SJSA1 (cell line): Measurements from ENCODE around the gene PRKAR1B. TPM values are rescaled to one million over a fixed set of nuclear protein-coding genes. Genes with fewer than 3 reads are reported as not detected.

Experiments used
- DNase-seq, 2 experiments: peaks; one replicate each; pipeline ENCODE4 v3.0.0-alpha.2; 2015 to 2020; ENCODE audit warnings: low spot score in 2 of 2, low read depth in 1 of 2
- H3K27ac ChIP-seq: fragments of 250-450 bp; sonication (Bioruptor Pico); 2 replicates; pipeline ENCODE4 v1.5.1; 2020; ENCODE audit warnings: mild to moderate bottlenecking, moderate library complexity
- H3K27me3 ChIP-seq: fragments of 250-450 bp; sonication (Bioruptor Pico); replicated peaks from 2 replicates; pipeline ENCODE4 v1.5.1; 2020; ENCODE audit warnings: mild to moderate bottlenecking, moderate library complexity
- H3K36me3 ChIP-seq: fragments of 250-450 bp; sonication (Bioruptor Pico); 2 replicates; pipeline ENCODE4 v1.5.1; 2020; ENCODE audit warnings: mild to moderate bottlenecking
- H3K4me1 ChIP-seq: fragments of 250-450 bp; sonication (Bioruptor Pico); replicated peaks from 2 replicates; pipeline ENCODE4 v1.6.1; 2021; ENCODE audit warnings: mild to moderate bottlenecking
- H3K4me3 ChIP-seq: fragments of 250-450 bp; sonication (Bioruptor Pico); 2 replicates; pipeline ENCODE4 v1.5.1; 2020; ENCODE audit warnings: mild to moderate bottlenecking
- H3K9me3 ChIP-seq: fragments of 250-450 bp; sonication (Bioruptor Pico); replicated peaks from 2 replicates; pipeline ENCODE4 v1.5.1; 2020; ENCODE audit warnings: mild to moderate bottlenecking
- total RNA-seq: library from RNA; depleted of rRNA; stranded (reverse); fragments of >200 nt; shearing (Covaris generic); gene quantifications from 2 replicates; pipeline ENCODE4 v1.2.3, GENCODE V29; 2014

Gene PRKAR1B
- total RNA-seq, 1 experiment from 2014 or later = 7.3 TPM

DNA sequence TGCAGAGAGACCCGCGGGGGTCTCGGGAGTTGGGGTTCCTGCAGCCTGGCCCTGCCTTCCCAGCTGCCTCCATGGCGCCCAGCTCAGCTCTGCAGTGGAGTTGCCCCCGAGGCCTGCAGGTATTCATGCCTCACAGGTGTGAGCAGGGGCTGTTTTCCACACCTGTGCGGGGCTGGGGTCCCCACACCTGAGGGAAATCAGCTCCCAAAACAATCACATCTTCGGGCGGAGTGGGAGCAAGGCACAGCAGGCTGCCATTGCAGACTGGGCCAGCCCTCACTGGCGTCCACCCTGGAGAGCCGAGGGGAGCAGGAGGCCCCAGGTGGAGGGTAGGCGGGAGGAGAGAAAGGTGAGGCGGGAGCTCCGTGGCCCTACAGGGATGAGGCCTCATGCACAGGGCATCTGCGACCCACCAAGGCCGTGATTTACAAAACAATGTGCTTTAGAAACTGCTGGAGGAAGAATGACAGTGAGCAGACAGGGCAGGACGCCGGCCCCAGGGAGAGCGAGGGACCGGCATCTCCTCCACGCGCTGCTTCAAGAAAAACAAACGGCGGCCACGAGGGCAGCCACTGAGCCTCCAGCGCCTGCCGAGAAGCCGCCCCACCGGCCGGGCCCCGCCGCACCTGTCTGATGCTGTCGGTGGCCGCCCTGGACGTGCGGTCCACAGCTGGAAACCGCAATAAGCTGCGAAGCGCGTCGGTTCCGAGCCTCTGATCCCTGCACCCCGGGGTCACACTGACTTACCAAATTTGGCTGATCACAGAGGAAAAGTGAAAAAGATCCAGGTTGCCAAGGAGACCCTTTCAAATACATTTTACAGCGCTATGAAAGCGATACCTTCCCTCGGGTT lies 154.4 kb downstream of the PRKAR1B start:
- H3K4me3 ChIP-seq = no peak overlapping the region
- no peak overlapping the region for H3K27ac ChIP-seq
- H3K36me3 ChIP-seq = no peaks in the 10 kb centered on the region
- no peaks in the 10 kb centered on the region for H3K4me1 ChIP-seq
- H3K9me3 ChIP-seq = no peaks in the 10 kb centered on the region
- no peaks in the 10 kb centered on the region for H3K27me3 ChIP-seq
- no peak for DNase-seq

DNA sequence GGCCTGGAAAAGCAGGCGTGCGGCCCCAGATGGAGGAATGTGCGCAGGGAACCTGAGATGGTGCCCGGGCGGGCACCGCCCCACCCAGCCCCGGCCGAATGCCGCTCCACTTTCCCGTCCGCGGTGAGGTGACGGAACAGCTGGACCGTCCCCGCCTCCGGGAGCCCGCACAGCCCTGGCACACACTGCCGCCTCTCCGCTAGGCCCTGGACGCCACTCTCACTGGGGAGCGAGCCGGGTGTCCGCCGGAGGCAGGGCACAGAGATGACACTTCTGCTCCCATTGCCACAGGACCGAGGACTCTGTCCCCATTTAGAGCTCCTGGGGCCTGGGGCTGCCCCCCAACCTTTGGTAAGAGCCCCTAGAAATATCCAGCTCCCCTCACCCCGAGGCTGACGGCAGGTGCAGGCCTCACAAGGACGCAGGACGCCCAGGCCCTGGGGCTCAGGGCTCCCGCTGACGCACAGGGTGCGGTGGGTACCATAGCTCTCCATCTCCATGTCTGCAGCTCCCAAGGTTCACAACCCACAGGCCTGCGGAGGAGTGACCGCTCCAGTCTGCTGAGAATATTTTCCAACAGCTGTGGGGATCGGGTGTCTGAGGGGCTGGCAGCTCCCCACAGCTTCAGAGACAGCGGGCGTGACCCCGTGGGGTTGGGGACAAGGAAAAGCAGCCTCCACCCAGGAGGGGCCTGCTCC lies 155.2 kb downstream of the PRKAR1B start:
- H3K9me3 ChIP-seq = no peaks in the 10 kb centered on the region
- no peaks in the 10 kb centered on the region for H3K36me3 ChIP-seq
- H3K4me1 ChIP-seq = no peaks in the 10 kb centered on the region
- DNase-seq = no peak
- no peaks in the 10 kb centered on the region for H3K27me3 ChIP-seq
- no peak overlapping the region for H3K4me3 ChIP-seq
- no peak overlapping the region for H3K27ac ChIP-seq

DNA sequence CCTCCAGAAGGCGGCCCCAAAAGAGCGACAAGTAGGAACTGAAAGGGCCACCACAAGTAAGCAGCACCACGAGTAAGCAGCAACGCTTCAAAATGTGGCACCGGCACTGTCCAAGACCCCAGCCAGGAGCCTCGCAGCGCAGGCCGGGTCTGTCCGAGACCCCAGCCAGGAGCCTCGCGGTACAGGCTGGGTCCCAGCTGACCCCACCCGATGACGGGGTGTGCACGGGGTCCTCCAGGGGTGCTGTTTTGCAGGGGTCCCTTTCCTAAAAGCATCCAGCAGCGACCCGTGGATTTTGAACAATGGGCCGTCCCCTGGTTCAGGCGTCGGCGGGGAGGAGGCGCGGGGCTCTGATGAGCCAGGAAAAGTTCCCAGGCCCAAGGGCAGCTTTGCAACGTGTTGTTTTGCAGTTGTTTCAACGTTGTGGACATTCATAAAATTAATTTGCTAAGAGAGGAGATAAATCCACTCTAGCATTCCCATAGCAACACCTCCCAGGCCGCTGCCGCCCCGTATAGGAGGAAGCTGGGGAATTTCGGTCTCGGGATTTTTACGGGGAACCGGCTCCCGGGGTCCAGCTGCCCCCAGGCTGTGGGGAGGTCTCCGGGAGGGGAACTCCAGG lies 155.9 kb downstream of the PRKAR1B start:
- no peaks in the 10 kb centered on the region for H3K27me3 ChIP-seq
- no peak overlapping the region for H3K27ac ChIP-seq
- no peaks in the 10 kb centered on the region for H3K4me1 ChIP-seq
- no peak overlapping the region for H3K4me3 ChIP-seq
- H3K36me3 ChIP-seq = no peaks in the 10 kb centered on the region
- no peak for DNase-seq
- no peaks in the 10 kb centered on the region for H3K9me3 ChIP-seq

DNA sequence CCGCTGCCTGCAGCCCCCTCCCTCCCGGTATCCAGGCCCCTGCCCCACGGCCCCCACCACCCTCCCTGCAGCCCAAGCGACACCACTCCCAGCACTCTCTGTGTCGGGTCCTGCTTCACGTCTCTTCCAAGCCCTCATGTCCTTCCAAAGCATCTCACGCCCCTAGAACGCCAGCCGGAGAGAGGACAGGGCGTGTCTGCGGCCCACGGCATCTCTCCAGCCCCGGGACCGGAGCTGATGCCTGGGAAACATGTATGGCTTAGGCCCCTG lies 156.3 kb downstream of the PRKAR1B start:
- Histone ChIP-seq H3K4me1 (no peaks in the 10 kb centered on the region), H3K27ac (no peak overlapping the region), H3K36me3 (no peaks in the 10 kb centered on the region), H3K9me3 (no peaks in the 10 kb centered on the region), H3K27me3 (no peaks in the 10 kb centered on the region), H3K4me3 (no peak overlapping the region)
- DNase-seq = no peak

DNA sequence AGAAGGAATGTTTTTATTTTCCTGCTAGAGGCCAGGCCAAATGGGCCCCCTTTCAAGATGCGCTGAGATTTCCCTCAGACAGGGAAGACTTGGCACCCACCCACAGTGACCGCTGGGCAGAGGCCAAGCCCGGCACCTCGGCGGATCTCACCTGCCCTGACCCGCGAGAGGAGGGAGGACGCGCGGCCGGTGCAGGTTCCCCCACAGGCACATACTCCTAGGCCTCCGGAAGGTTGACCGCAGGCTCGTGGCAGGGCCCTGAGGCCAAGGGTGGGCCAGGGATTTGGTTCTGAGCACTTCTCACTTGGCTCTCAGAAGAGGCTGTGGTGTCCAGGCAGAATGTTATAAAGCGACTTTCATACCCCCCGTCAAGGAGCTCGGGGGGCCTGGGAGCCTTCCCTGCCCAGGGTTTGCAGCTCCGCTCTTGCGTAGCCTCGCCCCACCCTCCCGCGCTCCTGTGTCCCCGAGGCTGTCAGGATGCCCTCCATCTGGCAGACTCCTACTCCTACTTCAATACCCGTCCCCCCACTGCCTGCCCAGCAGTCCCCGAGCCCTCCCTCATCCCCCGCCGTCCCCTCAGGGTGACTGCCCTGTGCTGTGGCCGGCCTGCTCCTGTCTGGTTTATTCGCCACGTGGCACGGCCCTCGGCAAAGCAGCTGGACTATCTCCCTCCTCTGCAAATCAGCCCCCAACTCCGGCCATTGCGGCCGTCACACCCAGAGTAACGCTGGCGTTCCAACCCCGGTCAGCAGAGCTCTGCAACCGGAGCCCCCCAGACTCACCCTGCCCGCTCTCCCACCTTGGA lies 156.9 kb downstream of the PRKAR1B start:
- H3K4me1 ChIP-seq = no peaks in the 10 kb centered on the region
- H3K27ac ChIP-seq = no peak overlapping the region
- H3K9me3 ChIP-seq = no peaks in the 10 kb centered on the region
- DNase-seq = no peak
- no peaks in the 10 kb centered on the region for H3K36me3 ChIP-seq
- no peak overlapping the region for H3K4me3 ChIP-seq
- no peaks in the 10 kb centered on the region for H3K27me3 ChIP-seq

DNA sequence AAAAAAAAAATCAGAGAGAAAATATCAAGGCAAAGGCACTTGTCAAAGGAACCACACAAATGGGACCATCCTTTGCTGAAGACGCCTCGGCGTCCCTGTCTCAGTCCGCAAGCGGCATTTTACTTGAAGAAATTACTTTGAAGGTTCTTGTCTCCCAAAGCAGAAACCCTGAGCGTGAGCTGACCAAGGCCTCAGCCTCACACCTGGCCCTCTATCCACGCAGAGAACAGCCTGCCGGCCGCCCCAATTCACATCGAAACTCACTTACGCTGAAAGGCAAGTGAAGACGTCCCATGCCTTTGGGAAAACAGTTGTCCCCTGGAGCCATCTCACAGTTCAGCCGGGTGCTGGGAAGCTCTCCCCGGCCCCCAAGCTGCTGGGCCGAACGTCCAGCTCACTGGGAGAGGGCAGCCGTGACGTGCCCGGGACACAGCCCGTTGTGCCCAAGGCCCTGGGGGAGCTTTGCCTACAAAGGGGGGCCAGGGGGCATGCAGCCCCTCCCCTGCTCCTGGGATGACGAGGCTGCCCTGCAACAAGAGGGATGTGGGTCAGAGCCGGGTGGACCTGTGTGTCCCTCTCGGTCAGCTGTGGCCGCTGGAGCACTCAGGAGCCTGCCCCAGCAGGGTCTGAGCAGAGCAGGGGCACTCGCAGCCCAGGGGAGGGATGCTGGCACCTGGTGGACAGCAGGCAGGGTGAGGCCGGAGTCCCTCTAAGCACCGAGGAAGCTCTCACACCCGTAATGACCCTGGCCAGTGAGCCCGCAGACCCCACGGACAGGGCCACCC lies 157.8 kb downstream of the PRKAR1B start:
- H3K36me3 ChIP-seq = no peaks in the 10 kb centered on the region
- no peaks in the 10 kb centered on the region for H3K9me3 ChIP-seq
- no peaks in the 10 kb centered on the region for H3K27me3 ChIP-seq
- no peaks in the 10 kb centered on the region for H3K4me1 ChIP-seq
- H3K27ac ChIP-seq = no peak overlapping the region
- no peak overlapping the region for H3K4me3 ChIP-seq
- DNase-seq = no peak

DNA sequence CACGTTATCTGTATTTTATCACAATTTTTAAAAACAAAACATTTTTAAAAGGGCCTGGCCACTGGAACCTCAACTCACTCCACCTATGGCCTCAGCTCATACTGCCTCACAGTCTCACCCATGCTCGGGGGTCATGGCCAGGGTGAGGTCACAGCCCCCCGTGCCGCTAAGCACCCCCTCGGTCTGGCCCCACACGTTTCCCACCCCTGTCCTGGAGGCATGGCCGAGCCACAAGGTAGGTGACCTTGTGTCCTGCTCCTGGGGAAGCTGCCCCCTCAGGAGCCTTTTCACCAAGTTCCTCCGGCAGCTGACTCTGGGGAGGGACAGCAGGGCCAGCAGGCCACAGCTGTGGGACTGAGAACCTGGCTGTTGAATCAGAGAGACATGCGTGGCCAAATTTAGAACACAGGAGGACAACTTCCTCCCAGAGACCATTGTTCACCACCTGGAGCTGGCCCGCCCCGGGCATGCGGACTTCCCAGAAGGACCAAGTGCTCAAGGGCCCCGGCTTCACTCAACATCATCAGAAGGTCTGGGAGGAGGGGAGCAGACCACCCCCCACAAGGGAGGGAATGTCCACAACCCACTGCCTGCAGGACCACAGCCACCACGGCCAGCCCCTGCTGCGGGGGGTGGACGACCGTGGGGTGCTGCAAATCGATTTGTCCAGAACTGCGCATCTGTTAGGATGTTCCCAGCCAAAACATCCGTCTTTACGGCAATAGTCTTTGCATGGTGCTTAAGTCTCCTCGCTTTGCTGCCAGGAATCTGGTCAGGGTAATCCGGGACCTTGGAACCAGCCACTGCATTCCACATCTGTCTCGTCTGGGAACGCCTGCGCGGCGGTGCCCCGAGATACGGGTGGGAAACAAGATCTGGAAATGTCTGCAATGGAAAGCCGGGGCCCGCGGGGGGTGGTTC lies 158.8 kb downstream of the PRKAR1B start:
- Histone ChIP-seq H3K27me3 (no peaks in the 10 kb centered on the region), H3K36me3 (no peaks in the 10 kb centered on the region), H3K4me1 (no peaks in the 10 kb centered on the region), H3K27ac (no peak overlapping the region), H3K9me3 (no peaks in the 10 kb centered on the region), H3K4me3 (no peak overlapping the region)
- no peak for DNase-seq

DNA sequence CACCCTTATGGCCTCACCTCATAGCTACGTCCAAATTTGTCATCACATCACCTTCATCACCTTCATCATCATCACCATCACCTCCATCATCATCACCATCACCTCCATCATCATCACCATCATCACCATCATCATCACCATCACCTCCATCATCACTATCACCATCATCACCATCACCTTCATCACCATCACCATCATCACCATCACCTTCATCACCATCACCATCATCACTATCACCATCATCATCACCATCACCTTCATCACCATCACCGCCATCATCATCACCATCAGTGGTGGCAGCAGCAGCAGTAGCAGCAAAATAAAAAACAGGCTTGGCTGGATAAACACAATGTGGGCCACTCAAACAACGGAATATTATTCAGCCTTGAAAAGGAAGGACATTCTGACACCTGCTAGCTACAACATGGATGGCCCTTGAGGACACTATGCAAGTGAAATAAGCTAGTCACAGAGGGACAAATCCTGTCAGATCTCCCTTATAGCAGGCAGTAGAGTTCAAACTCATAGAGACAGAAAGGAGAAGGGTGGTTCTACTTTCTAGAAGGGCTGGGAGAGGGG lies 159.7 kb downstream of the PRKAR1B start:
- no peaks in the 10 kb centered on the region for H3K36me3 ChIP-seq
- no peaks in the 10 kb centered on the region for H3K4me1 ChIP-seq
- no peak overlapping the region for H3K27ac ChIP-seq
- no peak overlapping the region for H3K4me3 ChIP-seq
- DNase-seq = no peak
- no peaks in the 10 kb centered on the region for H3K9me3 ChIP-seq
- no peaks in the 10 kb centered on the region for H3K27me3 ChIP-seq

DNA sequence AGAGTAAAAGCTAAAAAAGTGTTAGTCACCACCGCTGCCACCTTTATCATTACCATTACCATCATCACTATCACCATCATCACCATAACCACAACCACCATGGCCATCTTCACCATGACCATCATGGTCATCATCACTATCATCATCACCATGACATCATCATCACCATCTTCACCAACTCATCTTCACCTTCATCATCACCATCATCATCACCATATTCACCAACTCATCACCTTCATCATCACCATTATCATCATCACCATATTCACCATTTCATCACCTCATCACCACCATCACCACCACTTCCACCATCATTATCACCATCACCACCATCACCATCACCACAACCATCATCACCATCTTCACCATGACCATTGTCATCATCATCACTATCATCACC lies 161.0 kb downstream of the PRKAR1B start:
- no peaks in the 10 kb centered on the region for H3K9me3 ChIP-seq
- no peaks in the 10 kb centered on the region for H3K36me3 ChIP-seq
- DNase-seq = no peak
- no peaks in the 10 kb centered on the region for H3K4me1 ChIP-seq
- H3K27me3 ChIP-seq = no peaks in the 10 kb centered on the region
- H3K27ac ChIP-seq = no peak overlapping the region
- no peak overlapping the region for H3K4me3 ChIP-seq

DNA sequence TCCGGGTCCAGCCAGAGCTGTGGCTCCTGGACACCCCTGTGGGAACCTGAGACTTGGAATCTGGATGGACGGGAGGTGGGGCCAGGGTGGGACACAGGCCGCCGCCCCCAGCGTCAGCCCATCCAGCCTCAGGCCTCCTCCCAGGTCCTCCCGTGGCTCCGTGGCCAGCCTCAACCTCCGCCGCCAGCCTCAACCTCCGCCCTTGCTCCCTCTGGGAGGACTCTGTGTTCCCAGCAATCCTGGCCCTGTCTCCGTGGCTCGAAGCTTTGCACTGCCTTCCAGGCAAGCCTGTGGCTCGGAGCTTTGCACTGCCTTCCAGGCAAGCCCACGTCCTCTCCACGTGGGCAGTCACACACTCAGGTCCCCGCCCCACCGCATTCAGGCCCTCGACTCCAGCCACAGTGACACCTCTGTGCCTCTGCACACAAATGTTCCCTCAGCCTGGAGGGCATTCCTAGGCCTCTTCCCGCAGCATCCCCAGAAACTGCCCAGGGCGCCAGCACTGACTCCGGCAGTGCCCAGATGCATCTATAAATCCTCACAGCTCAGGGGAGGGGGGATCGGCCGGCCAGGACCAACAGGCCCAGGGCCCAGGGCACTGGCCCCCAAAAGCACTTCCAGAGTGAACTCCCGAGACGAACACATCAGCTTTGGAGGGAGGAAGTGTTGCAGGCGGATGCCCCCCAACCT lies 162.8 kb downstream of the PRKAR1B start:
- H3K9me3 ChIP-seq = no peaks in the 10 kb centered on the region
- no peak overlapping the region for H3K4me3 ChIP-seq
- H3K36me3 ChIP-seq = no peaks in the 10 kb centered on the region
- DNase-seq = no peak
- no peaks in the 10 kb centered on the region for H3K27me3 ChIP-seq
- H3K4me1 ChIP-seq = no peaks in the 10 kb centered on the region
- H3K27ac ChIP-seq = no peak overlapping the region

DNA sequence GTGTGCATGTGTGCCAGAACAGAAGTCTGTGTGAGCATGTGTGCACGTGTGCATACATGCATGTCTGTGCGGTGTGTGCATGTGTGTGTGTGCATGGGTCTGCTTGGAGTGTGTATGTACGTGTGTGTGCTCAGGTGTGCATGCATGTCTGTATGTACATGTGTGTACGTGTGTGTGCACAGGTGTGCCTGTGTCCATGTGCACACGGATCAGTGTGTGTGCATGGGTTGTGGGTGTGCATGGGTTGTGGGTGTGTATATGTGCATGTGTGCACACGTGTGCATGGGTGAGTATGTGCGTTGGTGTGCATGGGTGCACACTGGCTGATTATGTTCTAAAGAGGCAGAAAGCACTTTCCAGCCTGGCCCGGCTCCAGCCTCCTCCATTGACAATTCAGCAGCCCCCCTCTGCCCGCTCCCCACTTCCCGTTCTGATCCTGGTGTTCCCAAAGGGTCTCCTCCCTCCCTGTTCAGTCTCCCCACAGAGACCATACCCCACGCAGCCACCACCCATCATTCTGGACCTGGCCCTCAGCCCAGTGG lies 163.4 kb downstream of the PRKAR1B start:
- H3K9me3 ChIP-seq = no peaks in the 10 kb centered on the region
- no peak for DNase-seq
- no peak overlapping the region for H3K4me3 ChIP-seq
- no peaks in the 10 kb centered on the region for H3K4me1 ChIP-seq
- no peaks in the 10 kb centered on the region for H3K36me3 ChIP-seq
- no peaks in the 10 kb centered on the region for H3K27me3 ChIP-seq
- H3K27ac ChIP-seq = no peak overlapping the region
